Peyer's patch (tissue), 4 donors: ENCODE measurements around the gene PIGX.

Experiments used
- CTCF ChIP-seq, 6 experiments: fragments of 450-650 bp in 4 of 6; fragments of 200-600 bp in 2 of 6; sonication (generic) in 1 of 6; IDR thresholded peaks; one replicate each; pipeline ENCODE4 v1.5.1; 2017 to 2019; ENCODE audit warnings: antibody characterized with exemption in 6 of 6, mild to moderate bottlenecking in 3 of 6, moderate library complexity in 1 of 6
- POLR2A ChIP-seq, 2 donors: fragments of 450-650 bp; IDR thresholded peaks; one replicate each; pipeline ENCODE4 v1.5.1; 2017; ENCODE audit warnings: antibody characterized with exemption in 2 of 2, mild to moderate bottlenecking in 2 of 2, moderate library complexity in 2 of 2

GRCh38 chr3:196737655-196738054, 25.5 kb downstream of the PIGX start:
- TF ChIP-seq CTCF (IDR thresholded peaks at IDR 0.05) (no peak), POLR2A (IDR thresholded peaks at IDR 0.05) (no peak)
